ENCODE results near the gene PCCB.
"Not testable (repeated sequence)": the region's sequence is repeated elsewhere in the genome, so short reads cannot be mapped to it uniquely, and the experiment has no call there.

Gene PCCB

DNA sequence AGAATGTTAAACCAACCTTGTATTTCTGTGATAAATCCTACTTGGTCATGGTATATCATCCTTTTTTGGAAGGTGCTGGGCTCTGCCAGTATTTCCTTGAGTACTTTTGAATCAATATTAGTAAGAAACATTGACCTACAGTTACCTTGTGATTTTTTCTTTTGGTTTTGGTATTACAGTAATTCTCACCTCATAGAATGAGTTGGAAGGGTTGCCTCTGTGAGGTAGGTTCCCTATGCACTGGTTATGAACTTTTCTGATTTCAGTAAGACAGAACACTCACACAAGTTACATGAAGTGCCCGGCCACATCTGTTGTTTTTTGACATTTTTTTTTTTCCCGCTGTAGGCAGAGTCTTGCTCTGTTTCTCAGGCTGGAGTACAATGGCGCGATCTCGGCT, 20.0 kb downstream of the PCCB start:
- H3K36me3 ChIP-seq (replicated peaks; ENCODE audit: low read depth, low read length): peaks cover 5% of the 10 kb centered on the region
- no peak overlapping the region for H2AFZ ChIP-seq (ENCODE audit: low read depth, low read length)
- no peak overlapping the region for H3K4me2 ChIP-seq (ENCODE audit: low read length)
- H3K4me3 ChIP-seq (ENCODE audit: low read length): no peak overlapping the region
- H3K9ac ChIP-seq (ENCODE audit: low read length): no peak overlapping the region
- TF ChIP-seq EZH2phosphoT487 (IDR thresholded peaks at IDR 0.05; ENCODE audit: low read depth): no peak
- TF ChIP-seq, protein P1, sequence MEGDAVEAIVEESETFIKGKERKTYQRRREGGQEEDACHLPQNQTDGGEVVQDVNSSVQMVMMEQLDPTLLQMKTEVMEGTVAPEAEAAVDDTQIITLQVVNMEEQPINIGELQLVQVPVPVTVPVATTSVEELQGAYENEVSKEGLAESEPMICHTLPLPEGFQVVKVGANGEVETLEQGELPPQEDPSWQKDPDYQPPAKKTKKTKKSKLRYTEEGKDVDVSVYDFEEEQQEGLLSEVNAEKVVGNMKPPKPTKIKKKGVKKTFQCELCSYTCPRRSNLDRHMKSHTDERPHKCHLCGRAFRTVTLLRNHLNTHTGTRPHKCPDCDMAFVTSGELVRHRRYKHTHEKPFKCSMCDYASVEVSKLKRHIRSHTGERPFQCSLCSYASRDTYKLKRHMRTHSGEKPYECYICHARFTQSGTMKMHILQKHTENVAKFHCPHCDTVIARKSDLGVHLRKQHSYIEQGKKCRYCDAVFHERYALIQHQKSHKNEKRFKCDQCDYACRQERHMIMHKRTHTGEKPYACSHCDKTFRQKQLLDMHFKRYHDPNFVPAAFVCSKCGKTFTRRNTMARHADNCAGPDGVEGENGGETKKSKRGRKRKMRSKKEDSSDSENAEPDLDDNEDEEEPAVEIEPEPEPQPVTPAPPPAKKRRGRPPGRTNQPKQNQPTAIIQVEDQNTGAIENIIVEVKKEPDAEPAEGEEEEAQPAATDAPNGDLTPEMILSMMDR (IDR thresholded peaks at IDR 0.05; ENCODE audit: low read depth, low read length): no peak
- H3K27me3 ChIP-seq (ENCODE audit: low read depth, low read length): no peaks in the 10 kb centered on the region
- H3K79me2 ChIP-seq (ENCODE audit: low read length): peaks cover 9% of the 10 kb centered on the region
- H3K27ac ChIP-seq (ENCODE audit: low read length): no peak overlapping the region
- H3K4me1 ChIP-seq (ENCODE audit: low read length): peaks cover 13% of the 10 kb centered on the region
- H4K20me1 ChIP-seq (ENCODE audit: insufficient read depth, low read length): no peaks in the 10 kb centered on the region
- H3K9me3 ChIP-seq (ENCODE audit: insufficient read depth, low read length): no peaks in the 10 kb centered on the region

GRCh38 chr3:136271626-136272025, 21.5 kb downstream of the PCCB start:
- not testable (repeated sequence) for H3K36me3 ChIP-seq (replicated peaks; ENCODE audit: low read depth, low read length); H3K79me2 ChIP-seq (ENCODE audit: low read length); H3K4me1 ChIP-seq (ENCODE audit: low read length)

GRCh38 chr3:136276049-136276755, 26.1 kb downstream of the PCCB start:
- TF ChIP-seq, protein P1 (IDR thresholded peaks at IDR 0.05; ENCODE audit: low read depth, low read length): no peak
- no peak for TF ChIP-seq EZH2phosphoT487 (IDR thresholded peaks at IDR 0.05; ENCODE audit: low read depth)
- H3K79me2 ChIP-seq (ENCODE audit: low read length): peaks cover 8% of the 10 kb centered on the region; the same call in 1 of the 2 replicates
- no peaks in the 10 kb centered on the region; the same call in 1 of the 2 replicates for H3K9me3 ChIP-seq (ENCODE audit: insufficient read depth, low read length)
- H3K36me3 ChIP-seq (replicated peaks; ENCODE audit: low read depth, low read length): peaks cover 26% of the 10 kb centered on the region
- H3K9ac ChIP-seq (ENCODE audit: low read length): no peak overlapping the region
- no peaks in the 10 kb centered on the region for H3K27me3 ChIP-seq (ENCODE audit: low read depth, low read length)
- no peak overlapping the region for H3K27ac ChIP-seq (ENCODE audit: low read length)
- no peak overlapping the region for H3K4me3 ChIP-seq (ENCODE audit: low read length)
- no peak overlapping the region for H2AFZ ChIP-seq (ENCODE audit: low read depth, low read length)
- H3K4me1 ChIP-seq (ENCODE audit: low read length): no peaks in the 10 kb centered on the region
- no peaks in the 10 kb centered on the region for H4K20me1 ChIP-seq (ENCODE audit: insufficient read depth, low read length)
- no peak overlapping the region for H3K4me2 ChIP-seq (ENCODE audit: low read length)

More at GRCh38 chr3:136271626-136272025, 21.5 kb downstream of the PCCB start:
- not testable (repeated sequence) for H4K20me1 ChIP-seq (ENCODE audit: insufficient read depth, low read length); H2AFZ ChIP-seq (ENCODE audit: low read depth, low read length); H3K27ac ChIP-seq (ENCODE audit: low read length); H3K27me3 ChIP-seq (ENCODE audit: low read depth, low read length); H3K4me2 ChIP-seq (ENCODE audit: low read length); H3K9me3 ChIP-seq (ENCODE audit: insufficient read depth, low read length); H3K9ac ChIP-seq (ENCODE audit: low read length); H3K4me3 ChIP-seq (ENCODE audit: low read length)

DNA sequence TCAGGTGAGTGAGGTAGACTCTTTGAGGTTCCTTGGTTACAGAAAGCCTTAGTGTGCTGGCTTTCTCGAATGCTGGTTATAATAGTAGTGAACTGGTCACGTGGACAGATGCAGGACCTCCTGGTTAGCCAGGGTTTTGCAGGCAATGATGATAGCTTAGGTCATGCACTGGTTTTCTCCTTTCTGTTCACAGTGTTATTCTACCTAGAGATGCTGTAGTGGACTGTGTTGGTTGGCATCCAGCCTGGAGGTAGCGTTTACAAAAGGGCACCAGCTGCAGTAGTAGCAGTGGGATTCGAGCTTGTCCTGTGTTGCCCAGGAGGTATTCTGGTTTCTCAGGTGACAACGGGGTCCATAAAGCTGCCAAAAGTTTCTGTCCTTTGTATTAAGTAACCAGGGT, 27.0 kb downstream of the PCCB start:
- Histone ChIP-seq H3K27me3 (ENCODE audit: low read depth, low read length) (no peaks in the 10 kb centered on the region), H3K79me2 (ENCODE audit: low read length) (no peaks in the 10 kb centered on the region; the same call in 1 of the 2 replicates), H3K9me3 (ENCODE audit: insufficient read depth, low read length) (no peaks in the 10 kb centered on the region; the same call in 1 of the 2 replicates), H3K27ac (ENCODE audit: low read length) (no peak overlapping the region), H3K9ac (ENCODE audit: low read length) (no peak overlapping the region), H4K20me1 (ENCODE audit: insufficient read depth, low read length) (no peaks in the 10 kb centered on the region), H3K36me3 (replicated peaks; ENCODE audit: low read depth, low read length) (peaks cover 30% of the 10 kb centered on the region), H3K4me2 (ENCODE audit: low read length) (no peak overlapping the region), H3K4me3 (ENCODE audit: low read length) (no peak overlapping the region), H2AFZ (ENCODE audit: low read depth, low read length) (no peak overlapping the region), H3K4me1 (ENCODE audit: low read length) (no peaks in the 10 kb centered on the region)
- TF ChIP-seq, protein P1 (IDR thresholded peaks at IDR 0.05; ENCODE audit: low read depth, low read length): no peak
- no peak for TF ChIP-seq EZH2phosphoT487 (IDR thresholded peaks at IDR 0.05; ENCODE audit: low read depth)

Measured in OCI-LY3 (cell line).